Retinal pigment epithelial cell (primary cell): ENCODE measurements around the gene UGT1A4.

Source experiments
- DNase-seq: peaks from one replicate; pipeline ENCODE4 v3.0.0-alpha.2; 2010; ENCODE audit warnings: low read depth
- H3K4me3 ChIP-seq: 2 replicates; pipeline ENCODE4 v1.5.1; 2011; ENCODE audit warnings: mild to moderate bottlenecking, low read length, control low read depth, moderate library complexity
- TF ChIP-seq, protein P1 (sequence below): conservative IDR thresholded peaks from 2 replicates; pipeline ENCODE4 v1.5.1; 2011; ENCODE audit warnings: low read depth, low read length, control low read depth, inconsistent platforms

UGT1A4 gene

DNA sequence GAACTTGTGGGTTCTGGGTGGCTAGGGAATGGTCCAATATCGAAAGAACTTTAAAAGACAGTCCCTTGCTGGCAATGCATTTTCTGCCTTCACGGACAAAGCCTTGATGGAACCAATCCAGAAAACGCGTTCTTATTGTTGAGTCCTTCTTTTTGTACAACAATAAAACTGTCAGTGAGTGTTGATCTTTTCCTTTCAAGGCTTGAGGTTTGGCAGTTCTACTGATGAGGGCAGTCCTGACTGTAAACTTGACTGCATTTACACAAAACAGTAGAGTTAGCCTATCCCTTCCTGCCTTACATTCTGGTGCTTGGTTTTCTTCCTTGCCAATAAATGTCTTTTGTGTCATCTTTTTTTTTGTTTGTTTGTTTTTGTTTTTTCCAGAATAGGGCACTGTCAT is 39.3 kb upstream of the UGT1A4 start:
- TF ChIP-seq, protein P1, sequence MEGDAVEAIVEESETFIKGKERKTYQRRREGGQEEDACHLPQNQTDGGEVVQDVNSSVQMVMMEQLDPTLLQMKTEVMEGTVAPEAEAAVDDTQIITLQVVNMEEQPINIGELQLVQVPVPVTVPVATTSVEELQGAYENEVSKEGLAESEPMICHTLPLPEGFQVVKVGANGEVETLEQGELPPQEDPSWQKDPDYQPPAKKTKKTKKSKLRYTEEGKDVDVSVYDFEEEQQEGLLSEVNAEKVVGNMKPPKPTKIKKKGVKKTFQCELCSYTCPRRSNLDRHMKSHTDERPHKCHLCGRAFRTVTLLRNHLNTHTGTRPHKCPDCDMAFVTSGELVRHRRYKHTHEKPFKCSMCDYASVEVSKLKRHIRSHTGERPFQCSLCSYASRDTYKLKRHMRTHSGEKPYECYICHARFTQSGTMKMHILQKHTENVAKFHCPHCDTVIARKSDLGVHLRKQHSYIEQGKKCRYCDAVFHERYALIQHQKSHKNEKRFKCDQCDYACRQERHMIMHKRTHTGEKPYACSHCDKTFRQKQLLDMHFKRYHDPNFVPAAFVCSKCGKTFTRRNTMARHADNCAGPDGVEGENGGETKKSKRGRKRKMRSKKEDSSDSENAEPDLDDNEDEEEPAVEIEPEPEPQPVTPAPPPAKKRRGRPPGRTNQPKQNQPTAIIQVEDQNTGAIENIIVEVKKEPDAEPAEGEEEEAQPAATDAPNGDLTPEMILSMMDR = no peak
- no peak overlapping the region for H3K4me3 ChIP-seq

DNA sequence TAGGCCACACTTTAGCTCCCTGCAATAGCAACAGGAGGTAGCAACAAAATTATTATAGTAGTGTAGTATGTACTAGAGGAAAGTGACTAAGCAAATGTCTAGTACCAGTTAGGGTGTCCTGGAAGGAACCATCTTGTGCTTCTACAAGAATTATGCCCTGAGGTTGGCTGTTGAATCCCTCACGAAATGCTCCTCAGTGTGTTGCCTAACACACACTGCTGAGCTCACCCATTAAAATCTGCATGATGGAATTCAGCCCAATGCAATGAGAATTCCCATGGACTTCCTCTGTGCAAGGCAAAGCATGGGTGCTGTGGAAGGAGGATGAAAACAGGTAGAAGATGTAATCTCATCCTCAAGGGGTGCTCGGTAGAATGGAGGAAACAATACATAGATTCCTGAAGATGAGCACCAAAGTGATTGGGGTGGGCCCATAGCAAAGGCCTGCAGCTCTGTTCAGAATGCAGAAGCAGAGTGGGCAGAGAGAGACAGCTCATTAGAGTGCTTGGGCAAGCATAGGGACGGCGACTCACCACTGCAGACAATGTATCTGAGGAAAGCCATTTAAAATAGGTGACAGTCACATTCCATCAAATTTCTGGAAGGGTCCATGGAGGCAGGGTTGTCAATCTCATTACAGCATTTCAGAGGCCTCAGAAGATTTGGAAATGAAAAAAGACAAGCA is 38.0 kb upstream of the UGT1A4 start:
- TF ChIP-seq, protein P1 = no peak
- no peak overlapping the region for H3K4me3 ChIP-seq
- DNase-seq = no peak

More for the DNA sequence above, 39.3 kb upstream of the UGT1A4 start:
- DNase-seq = no peak

DNA sequence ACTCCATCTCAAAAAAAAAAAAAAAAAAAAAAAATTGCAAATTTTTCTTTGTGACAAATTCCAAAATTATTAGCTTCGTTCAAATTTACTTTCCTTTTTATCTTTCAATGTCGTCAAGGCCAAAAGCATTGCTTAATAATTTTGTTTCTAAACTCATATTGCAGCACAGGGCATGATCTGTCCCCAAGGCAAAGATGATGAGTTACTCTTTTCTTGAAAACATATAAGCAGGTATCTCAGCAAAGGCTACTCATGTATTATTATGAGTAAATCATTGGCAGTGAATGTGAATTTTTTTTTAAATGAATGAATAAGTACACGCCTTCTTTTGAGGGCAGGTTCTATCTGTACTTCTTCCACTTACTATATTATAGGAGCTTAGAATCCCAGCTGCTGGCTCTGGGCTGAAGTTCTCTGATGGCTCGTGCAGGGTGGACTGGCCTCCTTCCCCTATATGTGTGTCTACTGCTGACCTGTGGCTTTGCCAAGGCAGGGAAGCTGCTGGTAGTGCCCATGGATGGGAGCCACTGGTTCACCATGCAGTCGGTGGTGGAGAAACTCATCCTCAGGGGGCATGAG is 36.9 kb upstream of the UGT1A4 start, which contains the start of gene UGT1A7:
UGT1A7 (plus strand) TSS at position 381 of the 579 bp plus-strand sequence; CDS start at position 418, 37 bp downstream.
- TF ChIP-seq, protein P1 = no peak
- no peak for DNase-seq
- no peak within 1 kb of the TSS for H3K4me3 ChIP-seq

DNA sequence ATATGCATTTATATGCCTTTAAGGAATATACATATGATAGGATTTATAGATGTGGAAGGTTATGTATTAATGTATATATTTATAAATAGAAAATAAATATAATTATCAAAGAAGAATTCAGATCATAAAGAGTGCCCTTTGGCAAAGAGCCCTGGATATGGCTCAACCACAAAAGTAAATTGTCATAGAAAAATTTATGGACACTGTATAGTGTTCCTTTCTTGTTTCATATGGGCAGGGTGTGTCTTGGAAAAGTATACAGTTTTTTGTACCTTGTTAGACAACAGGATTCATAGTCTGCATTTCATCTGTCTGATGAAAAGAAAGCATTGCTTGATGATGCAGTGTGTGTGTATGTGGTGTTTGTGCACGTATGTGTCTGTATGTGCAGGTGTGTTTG is 33.9 kb upstream of the UGT1A4 start:
- no peak for DNase-seq
- TF ChIP-seq, protein P1 = no peak
- H3K4me3 ChIP-seq = no peak overlapping the region

DNA sequence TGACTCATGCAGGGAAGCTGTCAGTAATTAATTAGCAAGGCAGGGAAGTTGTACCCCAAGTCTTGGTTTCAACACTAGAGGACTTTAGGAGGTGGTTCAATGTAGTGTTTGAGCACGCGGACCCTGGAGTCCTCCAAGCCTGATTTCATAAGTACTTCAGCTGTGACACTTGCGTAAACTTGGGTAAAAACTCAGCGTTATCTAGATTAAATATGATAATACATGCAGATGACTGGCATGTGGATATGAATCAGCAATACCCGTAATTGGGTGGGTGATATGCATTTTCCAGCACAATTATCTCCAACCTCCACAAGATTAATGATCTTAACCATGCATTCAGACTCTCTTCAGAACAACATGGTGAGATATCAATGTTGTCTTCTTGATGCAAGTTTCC is 31.6 kb upstream of the UGT1A4 start:
- no peak overlapping the region for H3K4me3 ChIP-seq
- no peak for DNase-seq
- TF ChIP-seq, protein P1 = no peak

DNA sequence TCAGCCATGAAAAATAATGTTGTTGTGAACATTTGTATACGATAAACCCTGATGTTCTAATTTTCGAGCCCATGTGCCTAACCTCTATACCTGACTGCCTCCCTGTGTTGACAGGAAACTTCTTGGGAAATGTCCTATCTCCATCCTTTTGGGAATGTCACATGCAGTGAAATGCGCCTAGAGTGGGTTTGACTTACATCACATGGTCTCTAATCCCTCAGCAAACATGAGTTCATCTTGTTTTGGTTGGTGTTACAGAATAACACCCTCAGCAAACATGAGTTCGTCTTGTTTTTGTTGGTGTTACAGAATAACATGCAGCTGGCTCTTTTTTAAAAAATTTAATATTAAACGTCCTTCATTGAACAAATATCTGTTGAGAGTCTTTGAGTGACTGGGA is 30.2 kb upstream of the UGT1A4 start:
- no peak for DNase-seq
- TF ChIP-seq, protein P1 = no peak
- H3K4me3 ChIP-seq = no peak overlapping the region

DNA sequence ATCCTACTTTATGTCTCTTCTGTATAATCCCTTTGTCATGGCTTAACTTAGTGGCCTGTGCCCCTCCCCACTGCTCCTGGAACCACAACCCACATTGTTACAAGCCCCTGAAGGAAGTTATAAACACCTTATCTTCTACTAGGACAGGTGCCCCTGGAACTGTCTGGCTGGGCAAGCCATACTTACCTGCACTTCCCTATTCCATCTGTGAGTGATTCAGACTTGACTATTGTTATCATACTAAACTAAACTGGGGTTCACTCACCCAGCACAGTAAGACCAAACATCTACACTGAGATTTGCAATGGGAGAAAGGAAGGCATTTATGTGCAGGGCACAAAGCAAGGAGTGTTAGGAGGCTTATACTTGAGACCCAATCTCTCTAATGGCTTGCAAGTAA is 29.5 kb upstream of the UGT1A4 start:
- no peak overlapping the region for H3K4me3 ChIP-seq
- no peak for DNase-seq
- TF ChIP-seq, protein P1 = no peak
